CD4-positive, alpha-beta T cell treated with Interleukin-17A for 4 hours (primary cell): Measurements from ENCODE around the gene RASGRP4.
A peak's percentile ranks its signal among the peaks of the same experiment; 100 is the strongest.

Experiments
- DNase-seq: peaks from one replicate; pipeline ENCODE4 v3.0.0-alpha.2; 2020; ENCODE audit warnings: mixed read lengths

RASGRP4 gene

GRCh38 chr19:38388349-38389100, 37.5 kb downstream of the RASGRP4 start, which contains the start of gene SPRED3:
TSS of gene SPRED3 (plus strand) at chr19:38388697. CDS start at chr19:38390303, 1,606 bp downstream.
- DNase-seq: peak; percentile 53

- DNase-seq: peak; percentile 84
These were observed 38.3 kb downstream of the RASGRP4 start, which contains the start of gene GGN for GRCh38 chr19:38387550-38388348. TSS of gene GGN (minus strand) at chr19:38388034. CDS start at chr19:38387261, 773 bp downstream.

- no peak for DNase-seq
These were observed 39.0 kb downstream of the RASGRP4 start for GRCh38 chr19:38386971-38387549.

GRCh38 chr19:38386300-38386970, 39.6 kb downstream of the RASGRP4 start:
- DNase-seq: no peak

- no peak for DNase-seq
These were observed 40.2 kb downstream of the RASGRP4 start for GRCh38 chr19:38385804-38386257.

- no peak for DNase-seq
These were observed 40.8 kb downstream of the RASGRP4 start for GRCh38 chr19:38385057-38385803.

- no peak for DNase-seq
These were observed 41.6 kb downstream of the RASGRP4 start for GRCh38 chr19:38384209-38385027.

GRCh38 chr19:38383743-38384142, 42.3 kb downstream of the RASGRP4 start:
- DNase-seq: no peak

- no peak for DNase-seq
These were observed 42.8 kb downstream of the RASGRP4 start for GRCh38 chr19:38383184-38383583.

- DNase-seq: no peak
These were observed 44.9 kb downstream of the RASGRP4 start for GRCh38 chr19:38381138-38381537.

- DNase-seq: no peak
These were observed 47.2 kb downstream of the RASGRP4 start for GRCh38 chr19:38378866-38379265.

- no peak for DNase-seq
These were observed 49.0 kb downstream of the RASGRP4 start for GRCh38 chr19:38377052-38377451.

- DNase-seq: no peak
These were observed 49.4 kb downstream of the RASGRP4 start for GRCh38 chr19:38376576-38376975.

- no peak for DNase-seq
These were observed 50.3 kb downstream of the RASGRP4 start for GRCh38 chr19:38375748-38376147.

- DNase-seq: no peak
These were observed 50.9 kb downstream of the RASGRP4 start for GRCh38 chr19:38375098-38375493.

- peak; percentile 99 for DNase-seq
These were observed 51.5 kb downstream of the RASGRP4 start, which contains the start of gene PSMD8 for GRCh38 chr19:38374332-38375097. TSS of gene PSMD8 (plus strand) at chr19:38374571. CDS start at chr19:38374602, 31 bp downstream.

GRCh38 chr19:38373907-38374331, 52.1 kb downstream of the RASGRP4 start:
- no peak for DNase-seq

- DNase-seq: no peak
These were observed 54.9 kb downstream of the RASGRP4 start for GRCh38 chr19:38371081-38371480.

GRCh38 chr19:38370299-38370698, 55.7 kb downstream of the RASGRP4 start:
- no peak for DNase-seq

GRCh38 chr19:38369584-38369983, 56.4 kb downstream of the RASGRP4 start:
- no peak for DNase-seq
